GOT3 (cell line): ENCODE results near the gene DPH6.
"Not testable (repeated sequence)": the region's sequence is repeated elsewhere in the genome, so short reads cannot be mapped to it uniquely, and the experiment has no call there.

ENCODE experiments used
- DNase-seq: peaks from one replicate; lab custom pipeline; 2025; ENCODE audit warnings: mixed read lengths; lab: John Stamatoyannopoulos, UW

The DPH6 gene

DNA sequence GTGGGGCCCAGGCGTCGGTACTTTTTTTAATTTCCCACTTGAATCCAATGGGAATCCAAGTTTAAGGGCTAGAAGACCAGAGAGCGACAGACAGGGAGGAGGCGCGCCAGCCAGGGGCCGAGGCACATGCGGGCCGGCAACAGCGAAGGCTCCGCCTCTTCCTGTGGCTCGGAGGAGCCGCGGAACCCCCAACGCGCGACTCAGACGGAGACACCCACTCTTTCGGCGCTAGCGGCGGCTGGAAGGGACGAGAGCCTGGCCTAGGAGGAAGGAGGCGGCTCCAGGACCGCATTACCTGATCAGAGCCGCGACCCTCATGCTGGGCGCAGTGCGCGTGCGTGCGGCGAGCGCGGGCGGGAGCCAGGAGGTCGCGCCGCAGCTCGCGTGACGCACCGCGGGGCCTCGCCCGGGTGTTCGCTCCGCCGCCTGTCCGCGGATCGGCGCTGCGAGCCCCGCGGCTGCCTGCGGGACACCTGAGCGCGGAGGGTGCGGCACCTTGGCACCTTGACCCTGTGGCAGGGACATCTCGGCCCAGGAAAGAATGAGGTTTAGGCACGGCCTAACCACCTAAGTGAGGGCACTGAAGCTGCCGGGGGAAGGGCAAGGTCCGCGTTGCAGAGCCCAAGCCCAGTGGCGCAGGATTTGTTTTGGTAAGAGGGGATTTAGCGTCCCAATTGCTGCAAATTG, at the start of gene DPH6:
DPH6 (minus strand) TSS at position 342 of the 687 bp plus-strand sequence; CDS start at position 318, 24 bp downstream.
- peak; percentile 55 for DNase-seq

DNA sequence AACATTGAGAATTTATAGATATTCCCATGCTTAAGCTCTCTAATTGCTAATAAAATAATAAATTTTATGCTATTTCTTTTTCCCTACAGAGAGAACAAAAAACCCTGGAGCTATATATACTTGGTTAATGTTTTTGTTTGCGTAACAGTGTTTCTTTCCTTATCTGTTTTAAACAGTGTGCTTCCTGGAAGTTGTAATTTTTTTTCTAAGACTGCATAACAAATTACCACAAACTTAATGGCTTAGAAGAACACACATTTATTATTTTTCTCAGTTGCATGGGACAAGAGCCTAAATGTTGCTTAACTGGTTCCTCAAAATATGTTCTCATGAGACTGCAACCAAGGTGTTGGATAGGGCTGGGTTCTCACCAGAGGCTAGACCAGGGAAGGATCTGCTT, 49.7 kb upstream of the DPH6 start:
- DNase-seq, result no peak

DNA sequence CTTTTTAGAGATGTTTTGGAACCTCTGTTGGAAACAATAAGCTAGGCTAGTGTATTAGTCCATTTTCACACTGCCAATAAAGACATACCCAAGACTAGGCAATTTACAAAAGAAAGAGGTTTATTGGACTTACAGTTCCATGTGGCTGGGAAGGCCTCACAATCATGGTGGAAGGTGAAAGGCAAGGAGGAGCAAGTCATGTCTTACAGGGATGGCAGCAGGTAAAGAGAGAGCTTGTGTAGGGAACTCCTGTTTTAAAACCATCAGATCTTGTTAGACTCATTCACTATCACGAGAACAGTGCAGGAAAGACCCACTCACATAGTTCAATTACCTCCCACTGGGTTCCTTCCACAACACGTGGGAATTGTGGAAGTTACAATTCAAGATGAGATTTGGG, 46.0 kb upstream of the DPH6 start:
- DNase-seq, result not testable (repeated sequence)

GRCh38 chr15:35583863-35584528, 38.0 kb upstream of the DPH6 start:
- DNase-seq, result no peak

DNA sequence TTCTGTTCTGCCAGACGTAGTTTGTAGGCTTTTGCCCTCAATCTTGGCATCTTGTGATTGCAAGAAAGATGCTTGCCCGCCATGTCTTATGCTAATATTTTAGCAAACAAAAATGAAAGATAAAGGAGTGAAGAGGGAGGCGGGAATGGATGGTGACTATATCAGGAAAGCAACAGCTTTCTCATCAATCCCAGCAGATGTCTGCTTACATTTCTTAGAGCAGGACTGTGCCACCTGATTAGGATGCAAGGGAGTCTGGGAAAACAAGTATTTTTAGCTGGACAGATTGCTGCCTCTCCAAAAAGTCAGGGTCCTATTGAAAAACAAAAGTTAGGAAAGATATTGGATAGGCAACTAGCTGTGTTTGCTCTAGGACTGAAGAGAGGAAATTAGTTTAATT, 34.6 kb upstream of the DPH6 start:
- no peak for DNase-seq

DNA sequence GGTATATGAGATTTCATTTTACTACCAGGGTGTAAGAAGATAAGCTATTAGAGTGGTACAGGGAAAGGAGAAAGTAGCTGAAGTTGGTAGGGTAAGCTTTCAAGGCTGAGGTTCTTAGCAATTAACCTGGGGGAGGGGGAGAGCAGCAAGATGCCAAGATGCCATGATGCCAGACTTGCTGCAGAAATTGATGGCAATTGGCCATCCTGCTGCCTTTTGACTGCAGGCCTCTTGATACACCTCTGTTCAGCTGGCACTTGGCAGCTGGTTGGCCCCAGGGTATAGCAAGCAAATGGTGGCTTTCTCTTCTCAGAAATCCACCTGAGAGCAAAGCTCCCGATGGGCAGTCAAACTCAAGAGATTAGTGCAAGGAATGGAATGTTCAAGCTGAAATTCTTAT, 21.4 kb upstream of the DPH6 start:
- no peak for DNase-seq

- DNase-seq, result no peak
Measured at GRCh38 chr15:35566991-35567390, 21.0 kb upstream of the DPH6 start.

GRCh38 chr15:35565901-35566300, 19.9 kb upstream of the DPH6 start:
- no peak for DNase-seq

DNA sequence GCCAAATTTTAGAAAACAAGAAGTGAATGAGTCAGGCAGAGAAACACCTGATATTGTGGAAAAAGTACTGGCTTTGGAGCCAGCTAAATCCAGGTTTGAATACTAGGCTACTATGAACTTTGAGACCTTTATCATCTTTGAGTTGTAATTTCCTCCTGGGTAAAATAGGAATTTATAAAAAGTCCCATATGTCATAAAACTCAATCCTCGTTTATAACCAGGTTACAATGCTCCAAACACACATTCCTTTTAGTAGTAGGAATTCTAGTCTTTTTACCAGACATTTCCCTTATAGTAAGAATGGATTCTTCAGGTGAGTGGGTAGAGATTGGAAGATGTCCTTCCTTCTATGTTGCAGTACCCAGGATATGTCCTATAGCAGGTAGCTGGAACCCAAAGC, 16.7 kb upstream of the DPH6 start:
- no peak for DNase-seq

GRCh38 chr15:35561308-35561707, 15.3 kb upstream of the DPH6 start:
- no peak for DNase-seq

- DNase-seq, result no peak
Measured at GRCh38 chr15:35560870-35561269, 14.9 kb upstream of the DPH6 start.

DNA sequence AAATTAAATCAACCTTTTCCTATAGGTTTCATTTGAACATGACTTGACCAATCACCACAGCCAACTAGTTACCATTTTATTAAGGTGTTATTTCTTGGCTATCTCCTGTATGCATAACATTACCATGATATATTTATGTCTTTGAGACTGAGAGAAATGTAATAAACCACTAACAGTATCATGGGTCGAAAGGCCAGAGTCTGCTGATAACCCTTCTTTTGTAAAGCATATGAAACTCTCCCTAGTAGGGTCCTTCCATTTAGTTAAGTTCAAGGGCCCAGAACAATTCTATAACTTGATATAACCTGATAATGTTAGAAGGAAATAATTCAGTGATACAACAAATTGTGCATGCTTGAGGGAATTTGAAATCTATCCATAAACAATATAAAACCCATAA, 14.3 kb upstream of the DPH6 start:
- no peak for DNase-seq

GRCh38 chr15:35559683-35560082, 13.7 kb upstream of the DPH6 start:
- no peak for DNase-seq

- DNase-seq, result no peak
Measured at GRCh38 chr15:35557544-35557943, 11.6 kb upstream of the DPH6 start.

DNA sequence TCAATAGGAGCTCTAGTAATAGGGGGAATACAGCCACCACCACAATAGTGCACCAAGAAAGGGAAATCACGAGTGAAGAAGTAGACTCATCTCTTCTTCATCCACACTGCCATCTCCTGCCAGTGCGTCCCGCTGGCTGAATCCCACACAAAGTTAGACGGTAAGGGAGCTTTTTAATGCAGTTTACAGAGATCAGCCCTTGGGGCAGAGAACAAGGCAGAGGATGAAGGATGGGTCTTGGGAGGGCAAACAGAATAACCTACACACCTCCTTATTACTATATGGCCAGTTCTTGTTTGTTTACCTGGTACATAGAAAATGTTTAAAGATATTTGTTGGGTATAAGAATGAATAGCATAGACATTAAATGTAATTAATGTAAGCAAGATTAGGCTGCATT, 11.0 kb upstream of the DPH6 start:
- DNase-seq, result no peak

DNA sequence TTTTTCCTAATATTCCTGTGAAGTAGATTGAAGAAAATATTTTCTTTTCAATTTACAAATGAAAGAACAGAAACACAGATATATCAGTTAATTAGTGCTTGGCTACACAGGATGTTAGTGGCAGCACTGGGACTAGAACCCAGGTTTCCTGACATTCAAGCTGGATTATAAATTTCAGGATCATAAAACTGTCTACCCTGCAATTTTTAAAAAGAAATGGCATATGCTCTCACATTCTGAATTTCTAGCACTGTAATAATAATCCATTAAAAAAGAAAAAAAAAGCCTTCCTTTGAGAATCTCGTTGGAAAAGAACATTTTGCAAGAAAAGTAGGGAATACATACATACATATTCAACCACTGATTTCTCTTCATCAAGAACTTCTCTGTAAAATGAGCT, 9.3 kb upstream of the DPH6 start:
- no peak for DNase-seq

- no peak for DNase-seq
Measured at GRCh38 chr15:35550957-35551356, 5.0 kb upstream of the DPH6 start.

GRCh38 chr15:35549567-35549966, 3.6 kb upstream of the DPH6 start:
- DNase-seq, result no peak

DNA sequence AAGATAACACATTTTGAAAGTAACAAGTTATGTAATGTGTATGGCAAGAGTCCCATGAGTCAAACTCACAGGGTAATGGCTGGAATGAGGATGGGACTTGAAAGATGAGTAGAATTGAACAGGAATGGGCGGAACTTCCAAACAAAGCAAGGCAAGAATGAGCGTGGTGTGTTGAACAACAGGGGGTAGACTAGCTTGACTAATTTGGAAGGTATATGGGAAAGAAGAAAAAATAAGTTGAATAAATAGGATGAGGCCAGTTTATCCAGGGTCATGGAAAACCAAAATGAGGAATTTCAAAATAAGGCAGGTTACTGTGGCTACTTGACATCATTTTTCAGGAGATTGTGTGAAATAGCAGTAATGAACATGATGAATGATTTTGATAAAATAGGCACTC, 2.5 kb upstream of the DPH6 start:
- no peak for DNase-seq

- no peak for DNase-seq
Measured at GRCh38 chr15:35547775-35548364, 1.9 kb upstream of the DPH6 start.

GRCh38 chr15:35546511-35547381, 781 bp upstream of the DPH6 start:
- no peak for DNase-seq

- no peak for DNase-seq
Measured at GRCh38 chr15:35545316-35545823, 595 bp downstream of the DPH6 start.
